Hematopoietic multipotent progenitor cell treated with erythropoietin and hydrocortisone succinate and interleukin-3 and kit ligand, for 15 days (in vitro differentiated cells): Measurements from ENCODE around the gene ZNF215.
"Not testable (repeated sequence)": the region's sequence is repeated elsewhere in the genome, so short reads cannot be mapped to it uniquely, and the experiment has no call there.

Experiments
- DNase-seq: peaks from one replicate; pipeline ENCODE4 v3.0.0-alpha.2; 2015; ENCODE audit warnings: low spot score

The ZNF215 gene

DNA sequence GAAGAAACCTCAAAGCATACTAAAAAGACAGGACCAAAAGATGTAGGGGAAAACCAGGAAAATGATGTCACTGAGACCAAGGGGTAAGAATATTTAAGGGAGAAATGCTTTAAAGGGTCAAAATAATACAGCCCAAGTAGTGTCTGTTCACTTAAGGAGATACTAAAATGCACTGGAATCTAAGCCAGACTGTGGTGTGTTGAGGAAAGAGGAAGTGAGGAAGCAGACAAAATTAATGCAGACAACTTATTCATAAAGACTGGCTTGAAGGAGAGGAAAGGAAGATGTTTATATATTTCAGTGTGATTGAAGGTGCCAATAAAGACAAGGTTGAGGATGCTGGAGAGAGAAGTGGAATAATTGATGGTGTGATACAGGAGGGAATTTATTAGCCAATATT is 15.7 kb downstream of the ZNF215 start:
- no peak for DNase-seq

DNA sequence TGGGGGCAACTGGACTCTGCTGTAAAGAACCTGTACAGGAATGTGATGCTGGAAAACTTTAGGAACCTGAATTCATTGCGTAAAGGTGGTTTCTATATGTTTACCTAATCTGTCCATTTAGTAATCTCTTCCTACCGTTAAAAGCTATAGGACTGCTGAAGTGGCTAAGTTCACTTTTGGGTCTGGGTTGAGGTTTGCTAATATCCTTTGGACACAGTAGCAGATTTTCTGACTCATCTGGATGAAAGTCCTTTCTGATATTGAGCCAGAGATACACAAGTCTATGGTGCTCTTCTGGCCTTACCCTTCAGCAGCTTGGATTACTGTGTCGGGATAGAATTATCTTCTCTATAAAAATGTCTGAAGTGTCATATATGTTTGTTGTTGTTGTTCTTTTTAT is 16.9 kb downstream of the ZNF215 start:
- DNase-seq = no peak

DNA sequence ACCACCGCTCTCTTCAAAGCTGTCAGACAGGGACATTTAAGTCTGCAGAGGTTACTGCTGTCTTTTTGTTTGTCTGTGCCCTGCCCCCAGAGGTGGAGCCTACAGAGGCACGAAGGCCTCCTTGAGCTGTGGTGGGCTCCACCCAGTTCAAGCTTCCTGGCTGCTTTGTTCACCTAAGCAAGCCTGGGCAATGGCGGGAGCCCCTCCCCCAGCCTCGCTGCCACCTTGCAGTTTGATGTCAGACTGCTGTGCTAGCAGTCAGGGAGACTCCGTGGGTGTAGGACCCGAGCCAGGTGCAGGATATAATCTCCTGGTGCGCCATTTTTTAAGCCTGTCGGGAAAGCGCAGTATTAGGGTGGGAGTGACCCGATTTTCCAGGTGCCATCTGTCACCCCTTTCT is 28.0 kb downstream of the ZNF215 start:
- DNase-seq = not testable (repeated sequence)

DNA sequence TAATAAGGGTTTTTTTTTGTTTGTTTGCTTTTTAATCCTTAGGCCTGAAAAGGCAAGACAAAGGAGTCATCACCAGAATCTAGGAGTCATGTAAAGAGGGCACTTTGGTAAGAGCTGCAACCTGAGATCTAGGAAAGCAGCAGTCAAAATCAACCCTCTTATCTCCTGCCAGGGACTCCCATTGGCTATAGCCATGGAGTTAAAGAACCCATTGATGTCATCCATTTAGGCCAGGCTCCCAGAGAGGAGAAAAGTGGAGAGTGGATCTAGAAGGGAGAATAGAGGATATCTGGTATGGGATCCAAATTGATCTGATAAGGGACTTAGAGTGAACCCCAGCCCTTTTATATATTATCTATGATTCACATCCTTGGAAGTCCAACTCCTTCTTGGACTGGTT is 35.9 kb downstream of the ZNF215 start:
- DNase-seq = no peak

DNA sequence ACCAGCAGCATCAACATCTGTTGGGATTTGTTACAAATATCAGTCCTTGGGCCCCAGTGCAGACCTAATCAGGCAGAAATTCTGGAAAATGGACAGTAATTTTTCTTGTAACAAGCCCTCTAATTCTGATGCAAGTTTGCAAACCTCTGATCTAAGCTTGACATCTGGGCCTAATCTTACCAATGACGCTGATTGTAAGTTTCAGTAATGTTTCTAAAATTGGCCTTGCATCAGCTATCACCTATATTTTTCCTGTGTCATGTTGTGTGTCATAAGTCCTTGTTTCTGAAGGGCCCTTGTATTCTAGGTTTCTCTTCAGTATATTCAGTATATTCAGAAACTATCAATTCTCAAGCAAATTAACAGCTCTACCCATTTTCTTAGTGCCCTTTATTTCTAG is 36.4 kb downstream of the ZNF215 start:
- no peak for DNase-seq

DNA sequence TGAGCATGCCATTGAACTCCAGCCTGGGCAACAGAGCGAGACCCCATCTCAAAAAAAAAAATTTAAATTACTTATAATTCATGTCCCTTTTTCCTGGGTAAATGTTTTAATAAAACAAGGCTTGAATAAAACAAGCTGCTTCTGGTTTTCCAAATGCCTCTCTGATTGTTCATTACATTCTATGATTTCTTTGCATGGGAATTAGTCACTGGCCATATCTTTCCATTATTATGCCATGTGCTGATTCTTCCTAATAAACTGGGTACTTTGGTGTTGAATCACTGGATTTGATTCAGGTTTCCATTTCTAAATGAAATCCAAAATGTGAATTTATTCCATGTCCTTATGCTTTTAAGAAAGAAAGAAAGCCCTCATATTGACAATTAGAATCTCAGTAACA is 42.6 kb downstream of the ZNF215 start:
- DNase-seq = no peak

DNA sequence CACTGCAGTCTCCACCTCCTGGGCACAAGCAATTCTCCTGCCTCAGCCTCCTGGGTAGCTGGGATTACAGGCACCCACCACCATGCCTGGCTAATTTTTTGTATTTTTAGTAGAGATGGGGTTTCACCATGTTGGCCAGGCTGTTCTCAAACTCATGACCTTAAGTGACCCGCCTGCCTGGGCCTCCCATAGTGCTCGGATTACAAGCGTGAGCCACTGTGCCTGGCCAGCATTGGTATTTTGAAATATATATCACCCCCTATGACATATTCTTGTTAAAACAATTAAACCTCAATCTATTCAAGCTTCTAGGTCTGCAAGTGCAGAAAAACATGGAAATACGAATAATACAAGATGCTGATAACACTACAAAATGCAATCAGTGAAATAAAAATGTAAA is 43.6 kb downstream of the ZNF215 start:
- not testable (repeated sequence) for DNase-seq

DNA sequence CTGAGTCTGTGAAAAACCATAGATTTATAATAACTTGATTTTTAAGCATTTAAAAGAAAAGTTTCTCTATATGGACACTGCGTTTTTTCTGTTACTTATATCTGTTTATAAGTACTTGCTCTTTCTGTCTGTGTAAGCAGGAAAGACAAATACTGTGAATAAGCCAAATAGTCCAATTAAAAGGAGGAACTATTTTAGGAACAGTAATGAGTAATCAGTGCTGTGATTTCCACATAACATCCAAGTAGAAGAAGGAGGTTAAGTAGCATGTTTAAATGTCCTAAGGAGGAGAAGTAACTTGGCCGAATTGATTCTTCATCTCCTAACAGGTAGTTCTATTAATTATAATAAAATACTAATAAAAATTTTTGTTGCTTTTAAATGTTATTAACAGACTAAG is 53.1 kb downstream of the ZNF215 start:
- no peak for DNase-seq

DNA sequence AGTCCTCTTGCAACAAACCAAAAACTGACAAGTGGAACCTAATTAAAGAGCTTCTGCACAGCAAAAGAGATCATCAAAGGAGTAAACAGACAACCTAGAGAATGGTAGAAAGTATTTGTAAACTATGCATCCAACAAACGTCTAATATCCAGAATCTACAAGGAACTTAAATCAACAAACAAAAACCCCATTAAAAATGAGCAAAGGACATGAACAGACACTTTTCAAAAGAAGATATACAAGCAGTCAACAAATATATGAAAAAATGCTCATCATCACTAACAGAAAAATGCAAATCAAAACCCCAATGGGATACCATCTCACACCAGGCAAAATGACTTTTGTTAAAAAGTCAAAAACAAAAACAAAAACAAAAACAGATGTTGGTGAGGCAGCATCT is 60.3 kb downstream of the ZNF215 start:
- no peak for DNase-seq

DNA sequence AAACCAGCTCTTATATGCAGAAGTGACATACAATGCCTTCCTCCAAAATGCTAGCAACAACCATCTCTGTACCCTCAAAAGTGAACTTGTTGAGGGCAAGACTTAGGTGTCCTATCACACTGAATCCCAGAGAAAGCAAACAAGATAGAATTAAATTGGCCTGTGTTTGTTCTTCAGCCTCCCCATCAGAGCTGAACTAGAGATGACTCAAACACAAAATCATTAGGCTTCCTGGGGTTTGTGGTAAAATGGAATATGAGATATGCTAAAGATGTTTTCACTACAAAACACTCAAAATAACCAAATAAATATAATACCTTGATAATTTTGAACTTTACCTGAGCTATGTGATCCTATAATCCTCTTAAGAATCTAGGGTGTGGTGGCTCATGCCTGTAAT is 62.3 kb downstream of the ZNF215 start:
- no peak for DNase-seq

DNA sequence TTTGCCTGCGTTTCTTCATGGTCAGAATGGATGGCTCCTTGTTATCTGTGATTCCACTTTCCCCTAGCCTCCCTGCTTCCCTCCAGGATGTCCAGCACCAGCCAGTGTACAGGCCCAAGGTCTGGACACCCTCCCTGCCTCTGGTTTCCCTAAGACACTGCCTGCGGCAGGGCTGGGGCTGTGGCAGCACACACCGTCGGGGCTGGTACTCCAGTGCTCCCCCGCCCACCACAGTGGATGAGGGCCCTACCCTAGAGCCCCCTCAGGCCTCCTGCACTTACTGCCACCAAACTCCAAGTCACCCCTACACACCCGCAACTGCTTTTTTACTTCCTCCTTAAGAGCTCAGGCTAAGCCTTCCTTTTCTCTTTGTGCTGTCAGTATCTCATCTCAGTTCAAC is 65.0 kb downstream of the ZNF215 start:
- DNase-seq = no peak

DNA sequence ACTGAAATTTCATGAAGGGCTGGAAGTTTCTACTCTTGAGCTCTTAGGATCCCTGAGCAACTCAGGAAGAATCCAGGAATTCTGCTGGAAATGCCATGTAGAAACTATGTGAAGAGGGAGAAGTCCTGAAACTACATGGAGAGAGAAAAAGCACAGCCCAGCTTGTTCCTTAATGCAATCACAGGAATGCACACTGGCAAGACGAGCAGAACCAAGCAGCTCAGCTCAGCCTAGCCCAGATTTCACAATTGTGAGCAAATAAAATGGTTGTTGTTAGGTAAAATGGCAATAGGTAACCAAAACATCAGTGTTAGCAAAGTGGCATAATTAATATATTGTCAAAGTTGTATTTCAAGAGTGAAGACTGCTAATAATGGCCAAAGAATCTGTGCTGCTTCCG is 65.8 kb downstream of the ZNF215 start:
- DNase-seq = no peak

DNA sequence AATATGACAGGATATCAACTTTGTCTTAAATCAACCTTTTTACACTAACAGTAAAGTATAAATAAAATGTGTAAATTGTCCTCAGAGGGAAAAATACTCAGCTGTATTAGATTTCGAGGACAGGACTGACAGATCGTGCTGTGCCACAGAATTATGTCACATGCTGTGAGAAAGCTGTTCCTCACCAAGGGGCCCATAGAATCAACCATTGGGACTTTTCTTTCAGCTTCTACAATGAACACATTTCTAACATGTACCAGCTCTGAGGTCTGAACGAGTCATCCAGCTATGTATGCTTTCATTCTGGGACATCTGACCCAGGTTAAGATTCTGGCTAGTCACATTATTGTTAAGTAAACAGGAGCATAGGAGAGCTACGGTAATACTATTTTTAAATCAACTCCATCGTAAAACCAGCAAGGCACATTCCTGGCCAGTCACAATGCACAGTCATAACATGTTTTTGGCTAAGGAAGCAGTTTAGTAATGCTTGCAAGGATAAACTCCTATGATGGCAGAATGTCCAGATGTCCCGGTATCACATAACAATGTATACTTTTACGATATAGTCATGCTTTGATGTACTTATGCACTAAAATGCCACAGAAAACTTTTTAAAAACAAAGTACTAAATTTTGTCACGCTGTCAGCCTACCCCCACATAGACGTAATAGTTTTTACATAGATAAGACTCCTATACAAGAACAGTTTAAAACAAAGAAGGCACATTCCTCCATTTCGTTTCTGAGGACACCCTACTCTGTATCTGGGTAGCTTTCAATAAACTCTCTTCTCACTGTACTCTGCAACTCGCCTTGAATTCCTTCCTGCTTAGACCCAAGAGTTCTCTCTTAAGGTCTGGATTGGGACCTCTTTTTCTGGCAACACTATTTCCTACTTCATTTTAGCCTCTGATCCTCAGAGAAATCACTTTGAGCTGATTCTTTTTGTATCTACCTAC is 66.5 kb downstream of the ZNF215 start:
- DNase-seq = no peak

DNA sequence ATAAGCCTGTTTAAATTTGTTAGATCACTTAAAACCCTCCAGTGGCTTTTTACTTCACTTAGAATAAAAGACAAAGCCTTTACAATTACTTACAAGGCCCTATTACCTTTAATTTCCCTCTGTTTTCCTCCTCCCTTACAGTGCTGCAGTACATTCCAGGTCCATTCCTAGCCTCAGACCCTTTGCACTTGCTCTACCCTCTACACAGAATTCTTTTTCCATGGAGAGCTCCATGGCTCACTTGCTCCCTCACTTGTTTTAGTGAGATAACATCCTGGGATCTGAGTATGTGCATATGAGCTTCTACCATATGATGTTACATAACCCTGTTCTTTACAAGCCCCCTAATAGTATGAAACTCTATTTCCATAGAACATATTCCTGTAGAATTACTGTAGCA is 69.5 kb downstream of the ZNF215 start:
- no peak for DNase-seq

DNA sequence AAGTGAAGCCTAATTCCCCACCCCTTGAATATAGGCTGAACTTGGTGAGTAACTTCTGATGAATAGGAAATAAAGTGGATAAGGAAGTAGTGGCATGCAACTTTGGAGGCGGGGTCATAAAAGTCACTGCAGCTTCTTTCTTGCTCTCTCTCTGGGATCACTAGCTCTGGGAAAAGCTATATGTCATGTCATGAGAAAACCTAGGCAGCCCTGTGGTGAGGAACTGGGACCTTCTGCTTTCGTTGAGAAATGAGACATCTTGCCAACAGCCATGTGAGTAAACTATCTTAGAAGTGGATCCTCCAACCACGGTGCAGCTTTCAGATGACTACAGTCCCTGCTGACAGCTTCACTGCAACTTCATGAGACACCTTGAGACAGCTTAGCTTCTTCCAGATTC is 78.3 kb downstream of the ZNF215 start:
- no peak for DNase-seq
